ENCODE results near the gene SCN3B. TPM values are rescaled to one million over a fixed set of nuclear protein-coding genes. Genes with fewer than 3 reads are reported as not detected.
A peak's percentile ranks its signal among the peaks of the same experiment; 100 is the strongest.

SCN3B gene
- total RNA-seq, 1 experiment from 2014 or later: not detected

GRCh38 chr11:123677510-123677909 lies 23.1 kb upstream of the SCN3B start:
- Histone ChIP-seq H3K9me3 (ENCODE audit: insufficient read depth, low read depth) (0 out of 2 replicates have a peak, but pooled peaks cover 6% of the 10 kb centered on the region), H3K79me2 (ENCODE audit: low read depth) (no peaks in the 10 kb centered on the region), H3K4me2 (no peak overlapping the region), H2AFZ (no peak overlapping the region), H3K9me2 (ENCODE audit: insufficient read depth) (no peaks in the 10 kb centered on the region), H3F3A (ENCODE audit: insufficient read depth, low read depth) (no peaks in the 10 kb centered on the region), H3K36me3 (ENCODE audit: low read depth) (no peaks in the 10 kb centered on the region), H3K27ac (no peak overlapping the region), H3K4me3 (no peak overlapping the region), H3K27me3 (ENCODE audit: insufficient read depth, low read depth) (peaks cover 78% of the 10 kb centered on the region), H4K20me1 (ENCODE audit: insufficient read depth) (no peaks in the 10 kb centered on the region), H3K4me1 (replicated peaks; ENCODE audit: insufficient read depth) (no peaks in the 10 kb centered on the region)
- POLR2A ChIA-PET (ENCODE audit: unreplicated experiment): no interaction called here
- DNase-seq: no peak
- CTCF ChIA-PET: interaction anchor here (0.6 kb wide), 1 partner anchor 200 kb away, joined by 3 read pairs; no protein-coding TSS in a partner anchor
- intact Hi-C loops (cut with micrococcal nuclease; ENCODE audit: unreplicated experiment): no loop called here
- no TSS peak for BruUV-seq (replicated peaks)
- TF ChIP-seq CTCF (conservative IDR thresholded peaks at IDR 0.05): no peak
- TF ChIP-seq EZH2 (IDR thresholded peaks at IDR 0.05; ENCODE audit: low read depth): no peak

GRCh38 chr11:123674297-123674696 lies 19.9 kb upstream of the SCN3B start:
- ChIA-PET CTCF (no interaction called here), POLR2A (ENCODE audit: unreplicated experiment) (no interaction called here)
- H3K4me3 ChIP-seq: no peak overlapping the region
- H4K20me1 ChIP-seq (ENCODE audit: insufficient read depth): no peaks in the 10 kb centered on the region
- 0 out of 2 replicates have a peak, but pooled peaks cover 6% of the 10 kb centered on the region for H3K9me3 ChIP-seq (ENCODE audit: insufficient read depth, low read depth)
- H2AFZ ChIP-seq: no peak overlapping the region
- no TSS peak for BruUV-seq (replicated peaks)
- peaks cover 80% of the 10 kb centered on the region for H3K27me3 ChIP-seq (ENCODE audit: insufficient read depth, low read depth)
- no peaks in the 10 kb centered on the region for H3K4me1 ChIP-seq (replicated peaks; ENCODE audit: insufficient read depth)
- H3K4me2 ChIP-seq: no peak overlapping the region
- H3K36me3 ChIP-seq (ENCODE audit: low read depth): no peaks in the 10 kb centered on the region
- no peaks in the 10 kb centered on the region for H3K79me2 ChIP-seq (ENCODE audit: low read depth)
- TF ChIP-seq EZH2 (IDR thresholded peaks at IDR 0.05; ENCODE audit: low read depth) (no peak), CTCF (conservative IDR thresholded peaks at IDR 0.05) (no peak)
- peak in 1 of 2 experiments; percentile 65 for DNase-seq
- intact Hi-C loops (cut with micrococcal nuclease; ENCODE audit: unreplicated experiment): no loop called here
- no peaks in the 10 kb centered on the region for H3K9me2 ChIP-seq (ENCODE audit: insufficient read depth)
- no peak overlapping the region for H3K27ac ChIP-seq
- no peaks in the 10 kb centered on the region for H3F3A ChIP-seq (ENCODE audit: insufficient read depth, low read depth)

GRCh38 chr11:123672568-123672967 lies 18.1 kb upstream of the SCN3B start:
- DNase-seq: no peak
- intact Hi-C loops (cut with micrococcal nuclease; ENCODE audit: unreplicated experiment): no loop called here
- Histone ChIP-seq H2AFZ (no peak overlapping the region), H3K27ac (no peak overlapping the region), H4K20me1 (ENCODE audit: insufficient read depth) (no peaks in the 10 kb centered on the region), H3K27me3 (ENCODE audit: insufficient read depth, low read depth) (peaks cover 78% of the 10 kb centered on the region), H3K9me3 (ENCODE audit: insufficient read depth, low read depth) (0 out of 2 replicates have a peak, but pooled peaks cover 6% of the 10 kb centered on the region), H3F3A (ENCODE audit: insufficient read depth, low read depth) (no peaks in the 10 kb centered on the region), H3K4me3 (no peak overlapping the region), H3K9me2 (ENCODE audit: insufficient read depth) (no peaks in the 10 kb centered on the region), H3K4me1 (replicated peaks; ENCODE audit: insufficient read depth) (no peaks in the 10 kb centered on the region), H3K79me2 (ENCODE audit: low read depth) (no peaks in the 10 kb centered on the region), H3K36me3 (ENCODE audit: low read depth) (no peaks in the 10 kb centered on the region), H3K4me2 (no peak overlapping the region)
- ChIA-PET POLR2A (ENCODE audit: unreplicated experiment) (no interaction called here), CTCF (no interaction called here)
- no peak for TF ChIP-seq CTCF (conservative IDR thresholded peaks at IDR 0.05)
- no peak for TF ChIP-seq EZH2 (IDR thresholded peaks at IDR 0.05; ENCODE audit: low read depth)
- no TSS peak for BruUV-seq (replicated peaks)
